Right atrium auricular region (tissue), 2 donors: ENCODE results near the gene PRAC2. TPM values are rescaled to one million over a fixed set of nuclear protein-coding genes. Genes with fewer than 3 reads are reported as not detected.

Source experiments
- DNase-seq: peaks from one replicate; pipeline ENCODE4 v3.0.0-alpha.2; 2019; ENCODE audit warnings: low spot score
- H3K27ac ChIP-seq, 2 donors: fragments of 200-600 bp; sonication (generic); 1 replicate in 1 of 2; 2 replicates in 1 of 2; pipeline ENCODE4 v1.5.1; 2016 to 2019
- H3K27me3 ChIP-seq, 2 donors: fragments of 200-600 bp; sonication (generic); one replicate each; pipeline versions ENCODE4 v1.5.1 to v1.6.0; 2017 to 2019
- H3K36me3 ChIP-seq: fragments of 200-600 bp; sonication (generic); one replicate; pipeline ENCODE4 v1.5.1; 2016
- H3K4me1 ChIP-seq, 2 donors: fragments of 200-600 bp; sonication (generic); one replicate each; pipeline versions ENCODE4 v1.5.1 to v1.6.0; 2017 to 2019
- H3K4me3 ChIP-seq, 2 donors: fragments of 200-600 bp; sonication (generic); 1 replicate in 1 of 2; 2 replicates in 1 of 2; pipeline ENCODE4 v1.5.1; 2017 to 2019; ENCODE audit warnings: mild to moderate bottlenecking in 1 of 2, moderate library complexity in 1 of 2
- H3K9me3 ChIP-seq, 2 donors: fragments of 200-600 bp; sonication (generic); one replicate each; pipeline ENCODE4 v1.5.1; 2019
- microRNA counts, 2 donors: library from miRNA; unstranded; fragments of <30 nt; microRNA quantifications; one replicate each; lab custom pipeline; 2016 to 2017
- microRNA-seq, 2 donors: library from miRNA; unstranded; fragments of <30 nt; microRNA quantifications; one replicate each; pipeline ENCODE4, GENCODE V29; 2016 to 2017; ENCODE audit warnings: borderline number of aligned reads in 2 of 2, borderline replicate concordance in 1 of 2
- total RNA-seq, 2 donors: library from RNA; depleted of rRNA; stranded (reverse); fragments of >200 nt; gene quantifications; one replicate each; pipeline ENCODE4 v1.1.0, GENCODE V29; 2016
- TF ChIP-seq, protein P1 (sequence below), 2 donors: fragments of 200-600 bp; sonication (generic); IDR thresholded peaks; one replicate each; pipeline ENCODE4 v1.5.1; 2019; ENCODE audit warnings: antibody characterized with exemption in 2 of 2

The PRAC2 gene
- total RNA-seq, 2 donors from 2014 or later: not detected

DNA sequence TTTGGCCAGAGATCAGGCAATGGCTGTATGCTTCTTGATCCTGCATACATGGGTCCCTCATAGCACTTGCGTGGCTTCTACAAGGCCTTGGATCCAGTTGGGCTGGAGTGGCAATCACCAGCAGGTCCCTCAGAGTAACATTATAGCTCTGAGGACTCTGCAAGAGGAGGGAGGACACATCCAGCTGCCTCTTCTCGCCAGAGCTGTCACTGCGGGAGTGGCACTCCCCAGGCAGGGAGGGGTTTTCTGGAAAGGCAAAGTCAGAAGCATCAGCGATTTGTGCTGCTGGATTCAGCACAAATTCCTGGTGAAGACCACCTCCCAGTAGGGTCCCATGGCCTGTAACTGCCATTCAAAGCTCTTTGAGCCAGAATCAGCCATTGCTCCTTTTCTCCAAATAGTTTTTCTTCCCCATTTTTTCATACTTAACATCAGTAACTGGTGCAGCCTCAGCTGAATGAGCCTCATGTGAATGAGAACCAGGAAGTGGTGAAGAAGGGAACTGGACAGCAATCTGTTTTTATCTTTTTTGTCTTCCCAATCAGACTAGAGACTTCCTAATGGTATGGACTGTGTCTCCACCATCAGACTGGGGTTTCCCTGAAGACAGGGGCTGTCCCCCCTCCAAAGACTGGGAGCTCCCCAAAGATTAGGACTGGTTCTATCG, 46.2 kb downstream of the PRAC2 start:
- no peaks in the 10 kb centered on the region for H3K9me3 ChIP-seq

DNA sequence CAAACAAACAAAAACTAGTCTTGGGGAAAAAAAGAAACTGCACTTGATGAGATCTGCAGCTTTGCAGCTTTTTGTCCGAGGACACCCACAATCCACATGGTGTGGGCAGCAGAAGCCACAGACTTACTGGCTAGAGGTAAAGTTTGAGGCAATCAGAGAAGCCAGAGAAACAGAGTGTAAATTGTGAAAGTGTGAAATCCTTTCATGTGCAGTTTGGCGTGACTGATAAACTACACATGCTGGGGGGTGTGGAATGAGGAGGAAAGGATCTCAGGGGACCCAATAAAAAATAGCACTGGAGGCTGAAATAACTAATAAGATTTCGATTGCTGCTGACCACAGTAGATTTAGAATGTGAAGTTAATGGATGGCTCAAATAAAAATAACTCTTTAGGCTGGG, 48.0 kb downstream of the PRAC2 start:
- no peaks in the 10 kb centered on the region for H3K36me3 ChIP-seq
- H3K27ac ChIP-seq: no peak overlapping the region
- H3K4me3 ChIP-seq: no peak overlapping the region
- H3K9me3 ChIP-seq: peaks cover 0 to 4% of the 10 kb centered on the region in 2 donors
- no peak for DNase-seq
- H3K4me1 ChIP-seq: no peaks in the 10 kb centered on the region
- H3K27me3 ChIP-seq: no peaks in the 10 kb centered on the region
- TF ChIP-seq, protein P1, sequence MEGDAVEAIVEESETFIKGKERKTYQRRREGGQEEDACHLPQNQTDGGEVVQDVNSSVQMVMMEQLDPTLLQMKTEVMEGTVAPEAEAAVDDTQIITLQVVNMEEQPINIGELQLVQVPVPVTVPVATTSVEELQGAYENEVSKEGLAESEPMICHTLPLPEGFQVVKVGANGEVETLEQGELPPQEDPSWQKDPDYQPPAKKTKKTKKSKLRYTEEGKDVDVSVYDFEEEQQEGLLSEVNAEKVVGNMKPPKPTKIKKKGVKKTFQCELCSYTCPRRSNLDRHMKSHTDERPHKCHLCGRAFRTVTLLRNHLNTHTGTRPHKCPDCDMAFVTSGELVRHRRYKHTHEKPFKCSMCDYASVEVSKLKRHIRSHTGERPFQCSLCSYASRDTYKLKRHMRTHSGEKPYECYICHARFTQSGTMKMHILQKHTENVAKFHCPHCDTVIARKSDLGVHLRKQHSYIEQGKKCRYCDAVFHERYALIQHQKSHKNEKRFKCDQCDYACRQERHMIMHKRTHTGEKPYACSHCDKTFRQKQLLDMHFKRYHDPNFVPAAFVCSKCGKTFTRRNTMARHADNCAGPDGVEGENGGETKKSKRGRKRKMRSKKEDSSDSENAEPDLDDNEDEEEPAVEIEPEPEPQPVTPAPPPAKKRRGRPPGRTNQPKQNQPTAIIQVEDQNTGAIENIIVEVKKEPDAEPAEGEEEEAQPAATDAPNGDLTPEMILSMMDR (IDR thresholded peaks at IDR 0.05): no peak

More for the DNA sequence above, 46.2 kb downstream of the PRAC2 start:
- H3K4me3 ChIP-seq: no peak overlapping the region
- TF ChIP-seq, protein P1 (IDR thresholded peaks at IDR 0.05): no peak
- H3K27ac ChIP-seq: no peak overlapping the region
- H3K27me3 ChIP-seq: no peaks in the 10 kb centered on the region
- H3K4me1 ChIP-seq: no peaks in the 10 kb centered on the region
- H3K36me3 ChIP-seq: no peaks in the 10 kb centered on the region
- DNase-seq: no peak

DNA sequence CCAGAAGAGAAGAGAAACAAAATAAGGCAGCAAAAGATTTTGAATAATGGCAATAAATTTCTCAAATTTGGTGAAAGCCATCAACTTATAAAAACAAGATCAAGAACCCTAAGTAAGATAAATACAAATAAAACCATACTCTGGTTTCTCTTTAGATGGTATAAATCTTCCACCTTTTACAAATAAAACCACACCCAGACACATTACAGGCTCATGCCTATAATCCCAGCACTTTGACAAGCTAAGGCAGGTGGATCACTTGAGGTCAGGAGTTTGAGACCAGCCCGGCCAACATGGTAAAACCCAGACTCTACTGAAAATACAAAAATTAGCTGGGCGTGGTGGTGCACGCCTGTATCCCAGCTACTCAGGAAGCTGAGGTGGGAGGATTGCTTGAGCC, 50.3 kb downstream of the PRAC2 start:
- no peaks in the 10 kb centered on the region for H3K4me1 ChIP-seq
- no peak for DNase-seq
- H3K36me3 ChIP-seq: no peaks in the 10 kb centered on the region
- H3K9me3 ChIP-seq: peaks cover 0 to 5% of the 10 kb centered on the region in 2 donors
- H3K27me3 ChIP-seq: no peaks in the 10 kb centered on the region
- TF ChIP-seq, protein P1 (IDR thresholded peaks at IDR 0.05): no peak
- no peak overlapping the region for H3K4me3 ChIP-seq
- no peak overlapping the region for H3K27ac ChIP-seq

MicroRNAs encoded within 50 kb of the gene (microRNA counts, 767-probe panel; counts per million panel counts)
- microRNA hsa-miR-3185 (lab: Ali Mortazavi, UCI): 0 to 961 counts per million in 2 donors

Small RNA genes within 50 kb of the gene (microRNA-seq; reads per million reads assigned to microRNA genes)
- gene MIR3185: 0 reads per million in 2 donors

Other genes starting within 250 kb of the PRAC2 start
- gene HOXB1, start 192.2 kb upstream of the PRAC2 start, total RNA-seq: not detected
- 1 to 10 TPM; 4.8 to 5.5 TPM for gene HOXB2, start 178.1 kb upstream of the PRAC2 start, total RNA-seq
- gene HOXB4, start 144.8 kb upstream of the PRAC2 start, total RNA-seq: 1 to 10 TPM in 1 of 2 donors, under 1 TPM in 1; 0.52 to 1.0 TPM
- 1 to 10 TPM in 1 of 2 donors, under 1 TPM in 1; 0.82 to 1.2 TPM for gene HOXB3, start 132.9 kb upstream of the PRAC2 start, total RNA-seq
- gene HOXB5, start 129.4 kb upstream of the PRAC2 start, total RNA-seq: not detected
- 1 to 10 TPM in 1 of 2 donors, under 1 TPM in 1; 0.82 to 2.6 TPM for gene HOXB6, start 118.2 kb upstream of the PRAC2 start, total RNA-seq
- gene HOXB7, start 112.2 kb upstream of the PRAC2 start, total RNA-seq: under 1 TPM; 0.24 to 0.78 TPM
- gene HOXB8, start 107.9 kb upstream of the PRAC2 start, total RNA-seq: not detected
- gene HOXB9, start 96.8 kb upstream of the PRAC2 start, total RNA-seq: not detected
- gene PRAC1, start 667 bp upstream of the PRAC2 start, total RNA-seq: not detected
- not detected for gene HOXB13, start 5.6 kb downstream of the PRAC2 start, total RNA-seq
- not detected for gene TTLL6, start 94.0 kb downstream of the PRAC2 start, total RNA-seq
- gene CALCOCO2, start 107.8 kb downstream of the PRAC2 start, total RNA-seq: 100 to 1,000 TPM; 112 to 152 TPM
- gene ATP5MC1, start 169.6 kb downstream of the PRAC2 start, total RNA-seq: 1,000 to 10,000 TPM in 1 of 2 donors, 100 to 1,000 TPM in 1; 419 to 1,068 TPM
- gene UBE2Z, start 185.2 kb downstream of the PRAC2 start, total RNA-seq: 10 to 100 TPM; 42.7 to 51.8 TPM
- 10 to 100 TPM; 67.2 to 91.6 TPM for gene SNF8, start 221.7 kb downstream of the PRAC2 start, total RNA-seq
- gene GIP, start 245.4 kb downstream of the PRAC2 start, total RNA-seq: not detected